Measurements from ENCODE around the gene LENEP.

The LENEP gene, protein sequence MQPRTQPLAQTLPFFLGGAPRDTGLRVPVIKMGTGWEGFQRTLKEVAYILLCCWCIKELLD

DNA sequence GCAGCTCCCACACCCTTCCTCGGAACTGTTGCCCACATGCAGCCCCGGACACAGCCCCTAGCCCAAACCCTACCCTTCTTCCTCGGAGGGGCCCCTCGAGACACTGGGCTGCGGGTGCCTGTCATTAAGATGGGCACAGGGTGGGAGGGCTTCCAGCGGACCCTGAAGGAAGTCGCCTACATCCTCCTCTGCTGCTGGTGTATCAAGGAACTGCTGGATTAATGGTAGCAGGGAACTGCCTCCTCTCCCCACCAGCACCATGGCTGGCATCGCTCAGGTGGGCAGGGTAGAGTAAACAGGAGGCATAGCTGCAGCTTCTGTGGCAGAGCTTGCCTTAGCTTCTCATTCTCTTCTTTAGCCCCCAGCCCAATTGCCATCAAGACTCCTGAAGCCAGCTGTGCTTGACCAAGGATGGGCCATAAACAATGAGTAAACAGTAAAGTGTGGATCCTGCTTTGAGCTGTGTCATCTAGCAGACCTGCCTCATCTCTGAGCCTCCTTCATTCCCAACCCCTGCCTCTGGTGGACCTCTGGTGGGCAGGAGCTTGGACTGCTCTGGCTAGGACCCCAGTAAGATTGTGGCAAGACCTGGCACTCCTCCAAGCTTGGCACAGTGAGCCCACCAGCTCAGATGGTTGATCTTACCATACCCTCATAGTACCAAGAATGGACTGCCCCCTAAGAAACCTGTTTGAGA lies at the start of gene LENEP:
TSS of gene LENEP (plus strand) at position 15 of the 697 bp plus-strand sequence. CDS start at position 37, 22 bp downstream.
- DNase-seq (ENCODE audit: low read depth in 2 of 2), result no peak

DNA sequence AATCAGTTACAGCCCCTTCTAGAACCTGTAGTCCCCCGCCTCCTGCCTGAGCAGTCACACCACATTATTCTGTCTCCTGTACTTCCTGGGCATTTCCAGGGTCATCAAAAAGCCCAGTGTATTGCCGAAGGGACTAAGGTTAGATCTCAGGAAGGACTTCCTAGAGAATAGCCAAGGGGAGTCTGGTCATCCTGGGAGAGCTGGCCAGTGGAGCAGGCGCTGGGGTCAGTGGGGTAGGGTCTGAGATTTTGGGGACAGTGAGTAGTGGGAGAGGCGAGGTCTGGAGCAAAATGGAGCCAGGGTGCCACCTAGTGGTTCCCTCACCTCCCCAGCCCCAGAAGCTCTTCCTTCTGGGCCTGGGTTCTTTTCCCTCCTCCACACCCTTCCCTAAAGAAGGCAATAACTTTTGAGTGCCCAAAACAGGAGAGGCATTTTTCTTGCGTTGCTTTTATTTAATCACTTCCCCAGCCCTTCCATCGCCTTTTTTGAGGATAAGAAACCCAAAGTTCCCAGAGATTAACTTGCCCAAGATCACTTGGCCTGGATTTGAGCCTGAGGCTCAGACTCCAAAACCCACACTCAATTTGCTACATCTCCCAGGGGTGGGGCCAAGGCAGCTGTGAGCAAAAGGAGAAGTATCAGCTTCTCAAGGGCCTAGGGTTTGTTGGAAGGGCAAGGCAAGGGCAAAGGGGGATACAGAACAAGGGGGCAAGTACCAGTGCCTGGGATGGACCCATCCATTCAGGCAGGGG lies 49.6 kb upstream of the LENEP start:
- DNase-seq (ENCODE audit: low read depth in 2 of 2), result no peak

DNA sequence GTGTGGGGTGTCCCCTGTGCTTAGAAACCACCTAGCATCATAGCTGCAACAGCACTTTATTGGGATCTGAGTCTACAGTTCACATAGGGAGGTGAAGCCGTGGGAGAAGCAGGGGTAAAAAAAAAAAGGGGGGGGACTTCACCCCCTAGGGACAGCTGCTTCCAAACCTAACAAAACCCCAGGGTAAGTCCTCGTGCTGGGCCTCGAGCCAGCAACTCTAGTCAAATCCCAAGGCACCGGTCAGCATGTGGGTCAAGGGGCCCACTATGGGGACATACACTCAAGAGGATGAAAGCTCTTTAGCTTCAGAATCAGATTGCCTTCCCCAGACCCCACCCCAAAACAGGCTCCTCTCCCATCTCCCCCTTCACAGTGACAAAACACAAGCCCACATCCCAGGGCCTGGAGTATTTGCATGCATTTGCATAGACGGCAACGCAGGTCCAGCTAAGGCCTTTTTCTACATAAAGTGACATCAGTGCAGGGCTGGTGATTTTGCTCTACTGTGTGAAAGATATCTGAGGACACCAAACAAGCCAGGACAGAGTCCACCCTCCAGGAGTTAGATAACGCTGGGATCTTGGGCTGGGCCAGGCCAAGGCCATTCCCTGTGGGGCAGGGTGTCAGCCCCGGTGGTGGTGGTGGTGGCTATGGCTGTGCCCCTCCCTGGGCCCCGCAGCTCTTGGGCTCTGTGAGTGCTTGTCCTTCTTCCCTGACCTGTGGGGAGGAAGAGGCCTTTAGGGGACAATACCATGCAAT lies 48.8 kb upstream of the LENEP start:
- DNase-seq (ENCODE audit: low read depth in 2 of 2), result no peak

DNA sequence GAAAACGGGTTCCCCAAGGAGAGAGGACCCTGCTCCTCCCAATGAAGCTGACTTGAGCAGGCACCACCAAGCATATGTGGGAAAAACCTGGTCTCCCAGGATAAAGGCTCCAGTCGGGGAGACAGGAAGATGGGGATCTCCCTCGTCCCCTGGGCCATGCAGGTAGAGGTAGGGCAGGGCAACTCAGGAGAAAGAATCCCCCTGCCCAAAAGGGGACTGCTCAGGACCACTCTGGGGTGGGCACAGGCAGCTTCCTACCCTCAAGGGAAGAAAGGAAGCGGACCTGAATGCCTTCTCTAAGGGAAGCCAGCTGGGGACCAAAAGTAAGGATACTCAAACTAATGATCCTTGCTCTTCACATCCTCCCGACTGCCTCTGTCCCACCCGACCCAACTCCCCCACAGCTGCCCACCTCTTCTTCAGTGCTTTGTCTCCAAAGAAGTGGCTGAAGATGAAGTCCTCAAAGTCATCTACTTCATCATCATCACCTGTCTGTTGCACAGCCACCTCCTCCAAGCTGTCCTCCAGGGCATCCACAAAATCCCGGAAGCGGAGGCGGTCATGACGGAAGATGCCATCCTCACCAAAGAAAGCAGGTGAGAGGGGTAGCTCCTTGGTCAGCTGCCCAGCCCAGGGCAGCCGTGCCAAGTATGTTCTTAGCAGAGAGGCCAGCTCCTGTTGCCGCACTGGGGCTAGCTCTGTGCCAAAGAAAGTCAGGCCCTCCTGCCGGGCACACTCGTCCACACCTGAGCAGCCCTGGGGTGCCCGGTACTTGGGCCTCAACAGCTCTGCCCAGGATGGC lies 48.0 kb upstream of the LENEP start:
- no peak for DNase-seq (ENCODE audit: low read depth in 2 of 2)

DNA sequence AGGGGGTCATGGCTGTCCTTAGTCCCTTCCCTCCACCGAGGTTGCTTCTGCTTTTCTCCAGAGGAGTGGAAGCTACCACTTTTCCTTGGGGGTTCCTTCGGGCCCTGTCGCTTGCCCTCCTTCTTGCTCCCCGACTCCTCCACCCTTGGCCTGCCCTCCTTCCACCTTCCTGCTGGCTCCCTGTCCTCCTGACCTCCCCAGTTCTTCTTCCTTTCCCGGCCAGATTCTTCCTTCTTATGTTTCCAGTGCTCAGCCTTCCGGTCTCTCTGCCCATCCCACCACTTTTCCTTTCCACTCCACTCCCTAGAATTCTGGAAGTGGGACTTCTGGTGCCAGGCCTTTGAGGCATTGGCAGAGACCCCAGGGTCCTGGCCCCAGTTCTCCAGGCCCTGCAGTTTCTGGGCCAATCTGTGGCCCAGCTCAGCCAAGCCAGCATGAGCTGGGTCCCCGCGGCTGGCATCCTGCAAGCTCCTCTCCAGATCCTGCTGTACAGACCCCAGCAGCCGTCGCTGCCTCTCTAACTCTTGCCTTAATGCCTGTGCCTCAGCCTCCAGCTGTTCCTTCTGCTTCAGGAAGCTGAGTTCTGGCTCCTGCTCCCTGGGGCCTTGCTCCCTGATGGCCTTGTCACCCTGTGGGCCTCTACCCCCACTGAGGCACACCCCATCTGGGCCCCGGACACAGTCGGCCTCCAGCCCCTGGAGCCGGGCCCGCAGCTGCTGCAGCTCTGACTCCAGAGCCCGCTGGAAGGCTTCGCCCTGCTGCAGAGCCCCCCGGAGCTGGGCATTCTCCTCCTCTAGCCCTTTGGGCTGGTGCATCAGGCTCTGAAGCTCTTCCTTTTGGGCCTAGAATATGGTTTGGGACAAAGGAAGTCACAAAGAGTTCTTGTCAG lies 47.2 kb upstream of the LENEP start:
- DNase-seq (ENCODE audit: low read depth in 2 of 2), result no peak

DNA sequence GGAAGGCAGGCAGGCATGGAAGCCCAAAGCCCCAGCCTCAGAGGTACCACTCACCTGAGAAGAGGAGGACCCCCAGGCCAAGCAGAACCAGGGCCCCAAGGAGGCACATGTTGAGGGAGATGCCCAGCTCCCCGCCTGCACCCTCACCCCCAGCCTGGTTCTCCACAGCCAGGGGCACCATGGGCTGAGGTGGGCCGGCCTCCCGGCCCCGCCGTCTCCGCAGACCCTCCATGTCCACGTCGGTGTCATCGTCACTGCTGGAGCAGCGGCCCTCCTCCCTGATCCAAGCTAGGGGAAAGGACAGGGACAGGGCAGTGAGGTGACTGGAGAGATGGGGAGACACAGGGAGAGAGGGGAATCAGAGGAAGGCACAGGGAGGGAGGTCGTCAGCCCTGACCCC lies 45.3 kb upstream of the LENEP start:
- no peak for DNase-seq (ENCODE audit: low read depth in 2 of 2)

DNA sequence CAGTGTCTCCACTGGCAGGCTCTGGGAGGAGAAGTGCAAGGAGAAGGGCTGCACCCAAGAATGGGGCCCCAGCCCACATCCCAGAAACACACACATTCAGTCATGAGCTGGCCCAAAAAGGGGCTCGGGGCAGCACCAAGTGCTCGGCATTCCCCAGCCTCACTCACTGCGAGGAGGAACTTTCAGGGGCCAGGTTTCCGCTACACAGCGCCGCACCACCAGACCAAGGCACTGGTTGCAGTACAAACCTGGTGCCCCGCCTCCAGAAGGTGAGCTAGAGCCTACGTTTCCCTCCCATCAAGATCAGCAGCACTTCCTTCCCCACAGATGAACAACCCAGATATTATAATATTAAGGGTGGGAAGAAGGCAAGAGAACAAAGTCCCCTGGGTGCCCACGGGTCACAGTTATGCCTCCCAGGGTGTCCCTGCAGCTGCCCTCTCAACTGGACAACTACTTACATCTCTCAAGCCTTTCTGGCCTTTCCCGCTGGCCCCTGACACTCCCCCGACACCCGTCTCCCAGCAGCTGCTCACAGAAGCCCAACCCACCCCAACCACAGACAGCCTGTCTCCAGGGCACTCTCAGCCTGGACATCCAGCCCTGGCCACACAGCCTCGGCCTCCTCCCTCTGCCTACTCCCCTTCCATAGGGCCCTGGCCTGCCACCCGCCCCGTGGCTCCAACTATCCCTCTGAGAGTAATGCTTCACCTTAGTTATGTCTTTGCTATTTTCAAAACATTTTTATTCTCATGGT lies 41.3 kb upstream of the LENEP start:
- no peak for DNase-seq (ENCODE audit: low read depth in 2 of 2)

DNA sequence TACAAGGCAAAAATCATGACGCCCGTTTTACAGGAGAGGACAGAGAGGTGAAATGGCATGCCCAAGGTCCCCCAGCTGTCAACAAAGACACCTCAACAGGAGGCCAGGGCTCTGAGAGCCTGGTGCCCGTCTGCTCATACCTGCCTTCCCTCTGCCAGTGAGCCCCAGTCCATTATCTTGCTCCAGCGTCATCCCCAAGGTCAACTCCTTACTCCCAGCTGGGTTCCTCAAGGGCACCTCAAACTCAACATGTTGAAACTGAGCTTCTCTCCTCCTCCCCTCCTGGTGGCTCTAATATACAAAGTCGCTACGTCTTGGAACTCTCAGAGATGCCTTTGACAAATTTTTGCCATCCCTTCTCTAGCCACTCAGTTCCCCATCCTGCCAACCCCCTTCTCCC lies 40.7 kb upstream of the LENEP start:
- no peak for DNase-seq (ENCODE audit: low read depth in 2 of 2)

DNA sequence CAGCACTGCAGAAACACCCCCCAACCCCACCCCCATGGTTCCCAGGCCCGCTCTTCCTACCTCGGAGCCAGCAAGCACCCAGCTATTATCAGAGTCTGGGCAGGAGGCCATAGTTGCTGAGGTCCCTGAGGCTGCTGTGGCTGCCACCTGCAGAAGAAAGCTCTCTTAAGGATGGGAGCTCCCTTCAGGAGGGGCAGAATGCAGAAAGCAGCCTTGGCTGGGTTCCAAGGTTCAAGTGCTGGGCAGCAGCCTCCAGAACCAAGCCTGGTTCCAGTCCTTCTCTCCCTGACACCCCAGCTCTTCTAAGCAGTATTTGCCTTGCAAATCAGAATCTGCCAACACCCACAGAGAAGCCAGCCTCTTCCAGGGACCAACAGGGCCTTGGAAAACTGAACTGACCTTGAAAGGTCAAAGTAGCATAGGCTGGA lies 39.8 kb upstream of the LENEP start:
- DNase-seq (ENCODE audit: low read depth in 2 of 2), result no peak

DNA sequence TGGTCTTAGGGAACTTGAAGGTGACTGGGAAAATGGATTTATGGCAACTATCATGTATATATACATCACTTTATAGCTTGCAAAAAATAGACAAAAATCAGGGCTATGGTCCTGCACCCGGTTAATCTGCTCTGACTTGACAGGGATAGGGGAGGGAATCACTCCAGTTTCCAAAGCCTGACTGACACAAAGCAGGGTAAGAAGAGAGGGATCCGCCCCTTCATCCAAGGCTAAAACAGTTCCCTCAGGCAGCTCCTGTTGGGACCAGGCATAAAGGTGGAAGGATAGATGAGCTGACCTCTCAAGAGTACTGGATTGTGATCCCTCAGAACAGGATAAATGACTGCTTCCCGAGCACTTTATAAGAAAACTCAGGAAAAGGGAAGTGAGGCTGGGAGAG lies 38.8 kb upstream of the LENEP start:
- DNase-seq (ENCODE audit: low read depth in 2 of 2), result no peak

DNA sequence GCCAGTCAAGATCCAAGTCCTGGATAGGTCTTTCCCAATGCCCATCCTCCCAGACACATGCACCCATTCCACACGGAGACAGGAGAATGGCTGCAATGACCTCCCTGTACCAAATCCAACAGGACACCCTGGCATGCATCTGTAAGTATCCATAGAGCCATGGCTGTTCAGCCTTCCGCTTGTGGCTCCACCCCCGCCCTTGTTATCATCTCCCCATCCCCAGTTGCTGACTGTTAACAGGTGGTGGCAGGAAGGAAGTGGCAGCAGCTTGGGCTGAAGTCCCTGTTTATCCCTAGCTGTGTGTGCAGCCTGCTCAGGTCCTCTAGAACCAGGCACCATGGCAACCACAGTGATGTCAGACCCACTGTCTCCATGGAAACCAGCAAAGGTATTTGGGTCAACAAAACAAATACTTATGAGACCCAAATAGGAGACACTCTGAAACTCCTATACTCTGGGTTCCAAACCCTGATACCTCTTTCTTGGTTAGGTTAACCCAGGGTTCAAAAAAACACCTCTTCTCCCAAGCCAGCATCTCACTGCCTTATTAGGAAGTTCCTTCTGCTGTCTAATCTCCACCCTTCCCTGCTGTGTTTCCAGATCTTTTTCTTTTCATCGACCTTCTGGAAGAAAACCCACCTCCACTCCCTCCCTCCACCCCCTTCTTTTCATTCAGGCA lies 38.2 kb upstream of the LENEP start:
- DNase-seq (ENCODE audit: low read depth in 2 of 2), result peak; percentile 74 to 80

DNA sequence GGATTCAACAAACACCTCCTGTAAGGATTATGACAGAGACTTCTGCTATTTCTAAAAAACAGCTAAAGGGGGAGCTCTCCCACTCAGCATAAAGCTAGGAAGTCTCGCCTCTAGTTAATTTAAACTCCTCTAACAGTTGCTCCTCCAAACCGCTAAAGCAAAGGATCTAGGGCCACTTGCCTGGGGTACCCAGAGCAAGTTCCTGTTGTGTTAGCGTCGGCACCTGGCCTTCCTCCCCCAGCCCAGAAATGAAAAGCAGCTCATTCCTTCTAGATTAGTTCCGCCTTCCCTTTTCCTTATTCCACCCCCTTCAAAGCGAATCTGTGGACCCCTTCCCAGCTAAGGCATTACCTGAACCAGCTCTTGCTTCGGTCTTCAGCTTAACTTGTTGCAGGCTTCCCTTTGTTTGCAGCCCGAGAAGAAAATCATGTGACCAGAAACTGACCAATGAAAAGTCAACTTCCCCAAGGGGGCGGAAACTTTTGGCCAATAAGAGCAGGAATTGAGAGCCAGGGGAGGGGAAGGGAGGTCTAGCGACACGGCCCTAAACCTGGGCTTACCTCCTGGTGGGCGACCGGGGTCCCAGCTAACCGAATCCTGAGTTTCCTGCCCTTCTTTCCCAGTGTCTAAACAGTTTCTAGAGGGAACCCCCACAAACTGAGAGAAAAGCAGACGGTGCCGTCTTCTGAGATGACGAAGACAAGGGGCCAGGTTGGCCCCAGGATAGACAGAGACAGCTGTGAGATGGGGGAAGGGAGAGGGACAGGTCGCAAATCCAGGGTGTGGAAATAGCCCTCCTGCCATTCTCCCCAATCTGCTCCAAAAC lies 37.5 kb upstream of the LENEP start, which contains the start of gene PBXIP1:
TSS of gene PBXIP1 (minus strand) at position 382 of the 826 bp plus-strand sequence. CDS start 2,378 bp downstream, outside the sequence.
- peak; percentile 59 to 60 for DNase-seq (ENCODE audit: low read depth in 2 of 2)

DNA sequence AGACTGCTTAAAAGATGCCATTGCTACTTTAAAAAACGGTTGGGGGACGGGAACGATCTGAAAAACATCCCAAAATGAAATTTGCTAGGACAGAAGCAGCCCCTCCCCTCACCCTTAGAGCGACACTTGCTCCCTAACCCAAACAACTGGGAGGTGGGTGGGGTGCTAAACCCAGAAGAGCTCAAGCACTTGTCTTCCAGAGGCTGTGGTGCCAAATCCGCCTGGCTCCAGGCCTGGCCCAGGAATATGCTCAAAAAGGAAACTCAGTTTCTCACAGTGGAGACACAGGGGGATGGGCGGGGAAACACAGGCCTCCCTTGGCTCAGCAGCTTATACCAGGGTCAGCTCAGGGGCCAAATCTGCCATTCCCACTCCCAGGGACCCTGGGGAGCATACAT lies 36.8 kb upstream of the LENEP start:
- no peak for DNase-seq (ENCODE audit: low read depth in 2 of 2)

DNA sequence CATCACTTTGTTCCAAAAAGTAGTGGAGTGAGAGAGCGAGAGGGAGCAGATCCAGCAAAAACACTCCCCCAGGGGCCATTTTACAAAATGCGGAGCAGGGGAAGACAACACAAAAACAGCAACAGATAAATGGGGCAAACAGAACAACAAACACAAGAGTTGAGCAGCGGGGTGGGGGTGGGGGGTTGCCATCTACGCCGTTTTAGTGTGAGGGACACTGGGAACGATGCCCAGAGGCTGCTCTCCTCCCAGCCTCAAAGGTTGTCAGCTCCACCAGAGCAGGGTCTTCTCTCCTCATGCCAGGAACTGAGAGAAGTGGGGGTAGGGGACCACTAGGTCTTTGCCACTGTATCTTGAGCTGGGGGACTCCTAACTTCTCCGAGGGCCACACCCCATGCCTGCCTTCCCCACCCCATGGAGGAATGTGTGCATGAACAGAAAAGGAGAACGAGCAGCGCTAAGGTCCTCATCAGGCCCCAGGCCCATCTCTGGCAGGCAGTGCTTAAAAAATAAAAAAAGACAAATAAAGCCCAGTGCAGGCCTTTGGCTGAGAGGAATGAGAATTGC lies 36.2 kb upstream of the LENEP start:
- DNase-seq (ENCODE audit: low read depth in 2 of 2), result no peak

DNA sequence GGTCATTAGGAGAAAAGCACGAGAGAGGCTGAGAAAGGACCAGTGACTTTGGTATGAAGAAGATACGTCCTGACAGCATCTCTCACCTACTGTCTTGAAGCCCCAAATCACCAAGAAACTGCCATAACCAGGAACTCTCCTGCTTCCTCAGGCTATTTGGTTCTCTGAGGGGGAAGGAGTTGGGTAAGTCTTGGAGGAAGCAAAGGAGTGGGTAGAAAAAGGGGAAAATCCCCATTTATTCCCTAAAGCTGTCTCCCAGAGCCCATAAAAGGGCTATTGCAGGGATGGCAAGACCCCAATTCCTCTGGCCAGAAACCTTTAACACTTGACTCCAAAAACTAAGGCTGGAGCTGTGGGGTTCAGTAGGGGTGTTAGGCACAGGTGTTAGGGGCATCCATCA lies 35.4 kb upstream of the LENEP start:
- DNase-seq (ENCODE audit: low read depth in 2 of 2), result no peak

DNA sequence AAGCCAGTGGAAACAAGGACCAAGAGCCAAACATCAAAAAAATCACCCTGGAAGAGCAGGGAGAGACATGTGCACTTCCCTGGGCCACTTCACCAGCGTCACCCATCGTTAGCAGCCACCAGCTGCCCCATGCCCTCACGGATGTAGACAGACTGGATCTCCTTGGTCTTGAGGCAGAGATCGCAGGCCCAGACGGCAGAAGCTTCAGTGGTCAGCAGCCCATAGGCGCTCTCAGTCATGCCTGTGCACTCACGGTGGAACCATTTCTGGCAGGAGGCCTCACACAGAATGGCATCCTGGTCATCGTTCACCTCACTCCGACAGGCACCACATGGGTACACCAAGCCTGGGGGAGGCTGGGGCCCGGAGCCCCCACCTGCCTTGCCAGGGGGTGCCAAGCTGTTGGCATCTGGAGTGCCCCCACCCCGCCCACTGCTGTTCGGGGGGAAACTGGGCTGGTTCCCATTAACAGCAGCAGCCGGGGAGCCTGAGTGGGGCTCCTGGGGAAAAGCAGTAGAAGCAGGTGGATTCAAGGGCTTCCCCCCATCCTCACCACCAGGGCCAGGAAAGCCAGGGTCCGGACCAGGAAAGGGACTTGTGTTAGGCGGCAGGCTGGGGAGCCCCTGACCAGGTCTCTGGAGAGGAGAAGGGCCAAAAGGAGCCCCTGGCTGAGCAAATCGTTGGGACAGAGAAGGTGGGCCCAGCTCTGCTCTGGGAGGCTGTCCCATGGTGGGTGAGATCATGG lies 34.5 kb upstream of the LENEP start:
- DNase-seq (ENCODE audit: low read depth in 2 of 2), result no peak

DNA sequence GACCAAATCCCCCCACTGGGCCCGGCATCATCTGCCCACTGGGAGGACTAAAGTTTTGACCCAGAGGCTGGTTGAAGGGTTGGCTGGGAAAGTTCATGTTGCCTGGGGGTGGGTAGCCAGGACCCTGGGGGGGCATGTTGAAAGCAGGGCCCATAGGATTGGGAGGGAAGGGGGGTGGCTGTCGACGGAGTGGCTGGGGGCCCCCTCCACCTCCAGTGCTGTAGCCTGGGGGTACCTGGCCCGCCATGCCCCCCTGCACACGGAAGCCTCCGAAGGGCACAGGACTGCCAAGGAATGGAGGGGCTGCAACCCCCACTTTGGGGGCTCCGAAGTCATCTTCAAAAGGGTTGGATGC lies 34.0 kb upstream of the LENEP start:
- no peak for DNase-seq (ENCODE audit: low read depth in 2 of 2)

Data from stimulated activated CD8-positive, alpha-beta memory T cell treated with anti-CD3 and anti-CD28 coated beads, Interleukin-2, amount 100 ng/mL, for 1 hour (primary cell).